Osteocyte (in vitro differentiated cells): ENCODE measurements around the gene GABRE. TPM values are rescaled to one million over a fixed set of nuclear protein-coding genes. Genes with fewer than 3 reads are reported as not detected.

Source experiments
- DNase-seq: peaks from one replicate; pipeline ENCODE4 v3.0.0; 2021; ENCODE audit warnings: mixed read lengths; ENCODE audit not compliant: unreplicated experiment; ENCODE audit errors: extremely low spot score
- H3K27ac Mint-ChIP-seq: one replicate; pipeline ENCODE4 v1.8.0; 2021; ENCODE audit warnings: mild to moderate bottlenecking, mixed read lengths; ENCODE audit not compliant: unreplicated experiment
- H3K27me3 Mint-ChIP-seq: one replicate; pipeline ENCODE4 v1.8.0; 2021; ENCODE audit warnings: mixed read lengths; ENCODE audit not compliant: unreplicated experiment
- H3K36me3 Mint-ChIP-seq: one replicate; pipeline ENCODE4 v1.8.0; 2021; ENCODE audit warnings: mixed read lengths; ENCODE audit not compliant: unreplicated experiment
- H3K4me1 Mint-ChIP-seq: one replicate; pipeline ENCODE4 v1.8.0; 2021; ENCODE audit warnings: mixed read lengths; ENCODE audit not compliant: unreplicated experiment
- H3K4me3 Mint-ChIP-seq: one replicate; pipeline ENCODE4 v1.8.0; 2021; ENCODE audit warnings: mild to moderate bottlenecking, moderate library complexity, mixed read lengths; ENCODE audit not compliant: unreplicated experiment
- H3K9me3 Mint-ChIP-seq: one replicate; pipeline ENCODE4 v1.8.0; 2021; ENCODE audit warnings: mixed read lengths; ENCODE audit not compliant: unreplicated experiment
- CTCF ChIP-seq: fragments of 200-600 bp; sonication (generic); IDR thresholded peaks from 2 replicates; pipeline ENCODE4 v1.5.0; 2021; ENCODE audit warnings: antibody characterized with exemption, mild to moderate bottlenecking, moderate library complexity
- total RNA-seq: library from RNA; stranded (reverse); gene quantifications from 2 replicates; pipeline ENCODE4 v1.2.1, GENCODE V29; 2021

Gene GABRE
- total RNA-seq, 1 donor from 2014 or later = 1.4 TPM

GRCh38 chrX:151981129-151981528, 6.7 kb upstream of the GABRE start:
- DNase-seq = no peak
- peaks cover under 1% of the 10 kb centered on the region for H3K4me1 Mint-ChIP-seq
- peaks cover 24% of the 10 kb centered on the region for H3K9me3 Mint-ChIP-seq
- H3K27me3 Mint-ChIP-seq = no peaks in the 10 kb centered on the region
- H3K4me3 Mint-ChIP-seq = no peak overlapping the region
- no peaks in the 10 kb centered on the region for H3K36me3 Mint-ChIP-seq
- H3K27ac Mint-ChIP-seq = no peak overlapping the region
- no peak for TF ChIP-seq CTCF

- no peak overlapping the region for H3K4me3 Mint-ChIP-seq
- no peak for DNase-seq
- H3K27me3 Mint-ChIP-seq = peaks cover 6% of the 10 kb centered on the region
- peaks cover 3% of the 10 kb centered on the region for H3K4me1 Mint-ChIP-seq
- H3K27ac Mint-ChIP-seq = no peak overlapping the region
- H3K36me3 Mint-ChIP-seq = no peaks in the 10 kb centered on the region
- H3K9me3 Mint-ChIP-seq = peaks cover 14% of the 10 kb centered on the region
- TF ChIP-seq CTCF = no peak
Measured at GRCh38 chrX:151977923-151978322, 3.4 kb upstream of the GABRE start.

- no peak for DNase-seq
- Mint-ChIP-seq H3K4me3 (no peak overlapping the region), H3K9me3 (peaks cover 14% of the 10 kb centered on the region), H3K36me3 (no peaks in the 10 kb centered on the region), H3K4me1 (peaks cover 3% of the 10 kb centered on the region), H3K27me3 (peaks cover 6% of the 10 kb centered on the region), H3K27ac (no peak overlapping the region)
- no peak for TF ChIP-seq CTCF
Measured at GRCh38 chrX:151977009-151977408, 2.5 kb upstream of the GABRE start.

GRCh38 chrX:151975736-151976275, 1.3 kb upstream of the GABRE start:
- Mint-ChIP-seq H3K27me3 (peaks cover 6% of the 10 kb centered on the region), H3K4me3 (no peak overlapping the region), H3K27ac (no peak overlapping the region), H3K9me3 (peaks cover 14% of the 10 kb centered on the region), H3K36me3 (no peaks in the 10 kb centered on the region), H3K4me1 (peaks cover 3% of the 10 kb centered on the region)
- no peak for DNase-seq
- TF ChIP-seq CTCF = no peak

- H3K4me3 Mint-ChIP-seq = no peak overlapping the region
- H3K9me3 Mint-ChIP-seq = peaks cover 14% of the 10 kb centered on the region
- TF ChIP-seq CTCF = no peak
- peaks cover 6% of the 10 kb centered on the region for H3K27me3 Mint-ChIP-seq
- peaks cover 3% of the 10 kb centered on the region for H3K4me1 Mint-ChIP-seq
- H3K36me3 Mint-ChIP-seq = no peaks in the 10 kb centered on the region
- DNase-seq = no peak
- H3K27ac Mint-ChIP-seq = no peak overlapping the region
Measured at GRCh38 chrX:151975228-151975593, 735 bp upstream of the GABRE start.
